Keratinocyte (primary cell): ENCODE results near the gene PTPRU. TPM values are rescaled to one million over a fixed set of nuclear protein-coding genes. Genes with fewer than 3 reads are reported as not detected.

Experiments
- DNase-seq: peaks from one replicate; pipeline ENCODE4 v3.0.0-alpha.2; 2011; ENCODE audit warnings: low read depth, missing footprints, low spot score
- FAIRE-seq: peaks from 2 replicates; lab custom pipeline; 2011; peaks lifted over from hg19 to GRCh38; lab: Jason Lieb, UNC
- H2AFZ ChIP-seq: 2 replicates; pipeline ENCODE4 v1.6.0; 2012; ENCODE audit warnings: low read length, control low read depth, inconsistent platforms; ENCODE audit not compliant: control insufficient read depth
- H3K27ac ChIP-seq: 2 replicates; pipeline ENCODE4 v1.5.1; 2011; ENCODE audit warnings: low read length; ENCODE audit not compliant: control insufficient read depth, insufficient read depth
- H3K27me3 ChIP-seq: 3 replicates; pipeline ENCODE4 v1.6.0; 2011; ENCODE audit warnings: low read length; ENCODE audit not compliant: control insufficient read depth, insufficient read depth; ENCODE audit errors: extremely low read depth
- H3K36me3 ChIP-seq, 2 experiments: 2 replicates in 1 of 2; 3 replicates in 1 of 2; pipeline ENCODE4 v1.5.1; 2011; ENCODE audit warnings: low read length in 2 of 2, mild to moderate bottlenecking in 1 of 2; ENCODE audit not compliant: control insufficient read depth in 2 of 2, insufficient read depth in 2 of 2; ENCODE audit errors: extremely low read depth in 1 of 2
- H3K4me1 ChIP-seq: 3 replicates; pipeline ENCODE4 v1.5.1; 2011; ENCODE audit warnings: low read length; ENCODE audit not compliant: control insufficient read depth, insufficient read depth; ENCODE audit errors: extremely low read depth
- H3K4me2 ChIP-seq: 3 replicates; pipeline ENCODE4 v1.6.0; 2011; ENCODE audit warnings: low read depth, low read length; ENCODE audit not compliant: control insufficient read depth, insufficient read depth; ENCODE audit errors: extremely low read depth
- H3K4me3 ChIP-seq, 3 experiments: fragments of 200-600 bp in 1 of 3; sonication (generic) in 1 of 3; 2 replicates in 2 of 3; 3 replicates in 1 of 3; pipeline ENCODE4 v1.5.1; 2011 to 2016; ENCODE audit warnings: low read length in 3 of 3, mild to moderate bottlenecking in 3 of 3, control low read depth in 2 of 3, inconsistent platforms in 1 of 3, low read depth in 1 of 3, mixed read lengths in 1 of 3, mixed run types in 1 of 3, moderate library complexity in 1 of 3; ENCODE audit not compliant: control insufficient read depth in 2 of 3, insufficient read depth in 2 of 3; ENCODE audit errors: extremely low read depth in 1 of 3
- H3K79me2 ChIP-seq: 2 replicates; pipeline ENCODE4 v1.6.0; 2012; ENCODE audit warnings: low read length; ENCODE audit not compliant: control insufficient read depth, insufficient read depth
- H3K9ac ChIP-seq: 3 replicates; pipeline ENCODE4 v1.6.0; 2011; ENCODE audit warnings: low read length; ENCODE audit not compliant: control insufficient read depth, insufficient read depth; ENCODE audit errors: extremely low read depth
- H3K9me1 ChIP-seq: 3 replicates; pipeline ENCODE4 v1.6.0; 2011; ENCODE audit warnings: low read length; ENCODE audit not compliant: control insufficient read depth, insufficient read depth; ENCODE audit errors: extremely low read depth
- H3K9me3 ChIP-seq: 2 replicates; pipeline ENCODE4 v1.5.1; 2012; ENCODE audit warnings: low read depth, low read length; ENCODE audit not compliant: control insufficient read depth
- H4K20me1 ChIP-seq: 3 replicates; pipeline ENCODE4 v1.6.0; 2011; ENCODE audit warnings: low read length; ENCODE audit not compliant: control insufficient read depth, insufficient read depth; ENCODE audit errors: extremely low read depth
- EZH2 ChIP-seq: IDR thresholded peaks from one replicate; pipeline ENCODE4 v1.6.1; 2012; ENCODE audit warnings: inconsistent platforms, mild to moderate bottlenecking, low read length, moderate library complexity
- dilution Hi-C: fragments of 300-500 bp; cut with MboI; formaldehyde crosslinking; loops from one replicate; pipeline ENCODE4 v1.7.0; 2020; ENCODE audit warnings: low sequenced_read_pairs; ENCODE audit not compliant: extremely low pct_ligation_motif_present
- polyA plus RNA-seq, 5 experiments: library from polyadenylated mRNA; depleted of rRNA in 3 of 5; stranded (reverse) in 3 of 5; stranded (forward) in 1 of 5; unstranded in 1 of 5; fragments of >200 nt; gene quantifications; 1 replicate in 1 of 5; 2 replicates in 3 of 5; 3 replicates in 1 of 5; pipeline versions ENCODE4 v1.2.1 to v1.2.3, GENCODE V29; 2011 to 2012; ENCODE audit warnings: missing spikeins in 2 of 5, low read depth in 1 of 5, low replicate concordance in 1 of 5
- TF ChIP-seq, protein P1 (sequence below), 3 experiments: IDR thresholded peaks in 1 of 3; conservative IDR thresholded peaks in 1 of 3; optimal IDR thresholded peaks in 1 of 3; 2 replicates in 2 of 3; 3 replicates in 1 of 3; pipeline versions ENCODE3 to v1.5.1; 2011; ENCODE audit warnings: low read length in 3 of 3, mild to moderate bottlenecking in 3 of 3, moderate library complexity in 2 of 3, control low read depth in 1 of 3, inconsistent platforms in 1 of 3; ENCODE audit not compliant: insufficient read depth in 2 of 3; ENCODE audit errors: extremely low read depth in 1 of 3

PTPRU gene
- polyA plus RNA-seq, 1 donor (not counting 4 experiments of a cell fraction or from before 2014, with no cell fraction given): 4.3 TPM

DNA sequence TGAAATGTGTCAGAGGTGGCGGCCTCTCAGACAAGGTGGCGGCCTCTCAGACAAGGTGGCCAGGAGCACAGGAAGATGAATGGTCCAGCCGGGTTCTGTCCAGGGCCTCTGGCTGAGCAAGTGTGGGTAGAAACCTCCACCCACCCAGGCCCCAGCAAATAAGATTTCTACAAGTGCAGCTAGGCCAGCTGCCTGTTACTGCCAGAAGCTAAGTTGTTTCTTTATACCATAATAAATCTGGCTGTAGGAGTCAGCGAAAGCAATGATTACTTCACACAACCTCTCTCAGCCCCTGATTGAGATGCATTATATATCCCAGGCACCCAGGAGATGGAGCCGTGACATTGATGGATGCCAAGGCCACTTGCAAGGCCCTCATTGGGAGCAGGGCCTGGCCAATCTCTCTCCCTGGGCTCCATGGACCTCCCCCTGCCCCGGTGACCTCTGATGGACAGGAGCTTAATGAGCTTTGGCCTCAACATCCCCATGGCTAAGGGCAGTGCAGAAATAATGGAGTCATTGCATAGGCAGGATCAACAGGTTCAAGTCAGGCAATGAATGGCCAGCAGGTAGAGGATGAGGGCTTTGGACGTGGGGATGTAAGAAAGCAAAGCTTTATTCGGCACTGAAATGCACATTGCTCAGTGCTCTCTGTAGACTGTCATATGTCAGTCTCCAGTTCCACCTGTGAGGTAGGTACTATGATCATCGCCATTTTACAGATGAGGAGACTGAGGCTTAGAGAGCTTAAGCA, 92.9 kb downstream of the PTPRU start:
- TF ChIP-seq, protein P1, sequence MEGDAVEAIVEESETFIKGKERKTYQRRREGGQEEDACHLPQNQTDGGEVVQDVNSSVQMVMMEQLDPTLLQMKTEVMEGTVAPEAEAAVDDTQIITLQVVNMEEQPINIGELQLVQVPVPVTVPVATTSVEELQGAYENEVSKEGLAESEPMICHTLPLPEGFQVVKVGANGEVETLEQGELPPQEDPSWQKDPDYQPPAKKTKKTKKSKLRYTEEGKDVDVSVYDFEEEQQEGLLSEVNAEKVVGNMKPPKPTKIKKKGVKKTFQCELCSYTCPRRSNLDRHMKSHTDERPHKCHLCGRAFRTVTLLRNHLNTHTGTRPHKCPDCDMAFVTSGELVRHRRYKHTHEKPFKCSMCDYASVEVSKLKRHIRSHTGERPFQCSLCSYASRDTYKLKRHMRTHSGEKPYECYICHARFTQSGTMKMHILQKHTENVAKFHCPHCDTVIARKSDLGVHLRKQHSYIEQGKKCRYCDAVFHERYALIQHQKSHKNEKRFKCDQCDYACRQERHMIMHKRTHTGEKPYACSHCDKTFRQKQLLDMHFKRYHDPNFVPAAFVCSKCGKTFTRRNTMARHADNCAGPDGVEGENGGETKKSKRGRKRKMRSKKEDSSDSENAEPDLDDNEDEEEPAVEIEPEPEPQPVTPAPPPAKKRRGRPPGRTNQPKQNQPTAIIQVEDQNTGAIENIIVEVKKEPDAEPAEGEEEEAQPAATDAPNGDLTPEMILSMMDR (optimal IDR thresholded peaks at IDR 0.05 in 1 of 3, IDR thresholded peaks at IDR 0.05 in 1 of 3, conservative IDR thresholded peaks at IDR 0.05 in 1 of 3; ENCODE audit: extremely low read depth in 1 of 3, insufficient read depth in 2 of 3, low read length in 3 of 3): no peak
- no peak for TF ChIP-seq EZH2
- no peak overlapping the region for H3K27ac ChIP-seq
- H2AFZ ChIP-seq: no peak overlapping the region
- no peak overlapping the region for H3K4me3 ChIP-seq
- peaks cover 5% of the 10 kb centered on the region for H3K27me3 ChIP-seq
- H3K4me1 ChIP-seq: no peaks in the 10 kb centered on the region
- H3K9me1 ChIP-seq: no peaks in the 10 kb centered on the region
- H3K79me2 ChIP-seq: no peaks in the 10 kb centered on the region
- no peaks in the 10 kb centered on the region for H3K9me3 ChIP-seq
- DNase-seq (no peak), FAIRE-seq (no peak)
- dilution Hi-C loops: no loop called here
- H3K4me2 ChIP-seq: no peak overlapping the region
- no peaks in the 10 kb centered on the region for H4K20me1 ChIP-seq
- H3K36me3 ChIP-seq: no peaks in the 10 kb centered on the region
- no peak overlapping the region for H3K9ac ChIP-seq

DNA sequence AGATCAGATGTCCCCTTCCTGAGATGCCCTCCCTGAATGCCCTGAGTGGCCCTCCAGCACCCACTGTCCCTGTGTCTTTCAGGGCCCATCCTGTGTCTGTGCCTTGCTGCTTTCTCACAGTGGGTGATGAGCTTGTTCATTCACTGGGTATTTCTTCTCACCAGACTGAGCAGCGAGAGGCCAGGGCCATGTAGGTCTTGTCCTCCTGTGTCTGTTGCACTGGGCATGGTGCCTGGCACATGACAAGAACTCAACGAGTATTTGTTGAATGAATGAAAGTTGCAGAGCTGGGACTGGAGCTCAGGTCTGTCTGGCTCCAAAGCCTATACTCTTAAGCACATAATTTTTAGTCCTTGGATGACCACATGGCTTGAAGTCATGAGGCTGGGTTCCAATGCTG, 93.8 kb downstream of the PTPRU start:
- no peak for DNase-seq
- Histone ChIP-seq H3K4me3 (no peak overlapping the region), H3K4me2 (no peak overlapping the region), H3K79me2 (no peaks in the 10 kb centered on the region), H3K9me3 (no peaks in the 10 kb centered on the region), H3K27ac (no peak overlapping the region), H3K9ac (no peak overlapping the region), H2AFZ (no peak overlapping the region), H4K20me1 (no peaks in the 10 kb centered on the region), H3K36me3 (no peaks in the 10 kb centered on the region), H3K27me3 (peaks cover 5% of the 10 kb centered on the region), H3K4me1 (no peaks in the 10 kb centered on the region), H3K9me1 (no peaks in the 10 kb centered on the region)
- no peak for TF ChIP-seq EZH2
- TF ChIP-seq, protein P1 (optimal IDR thresholded peaks at IDR 0.05 in 1 of 3, IDR thresholded peaks at IDR 0.05 in 1 of 3, conservative IDR thresholded peaks at IDR 0.05 in 1 of 3; ENCODE audit: extremely low read depth in 1 of 3, insufficient read depth in 2 of 3, low read length in 3 of 3): no peak
- FAIRE-seq: no peak
- dilution Hi-C loops: no loop called here
